Measurements from ENCODE around the gene GANC.
A peak's percentile ranks its signal among the peaks of the same experiment; 100 is the strongest.
"Not testable (repeated sequence)": the region's sequence is repeated elsewhere in the genome, so short reads cannot be mapped to it uniquely, and the experiment has no call there.

Gene GANC

GRCh38 chr15:42283671-42284070, 10.7 kb downstream of the GANC start:
- no peak for DNase-seq

DNA sequence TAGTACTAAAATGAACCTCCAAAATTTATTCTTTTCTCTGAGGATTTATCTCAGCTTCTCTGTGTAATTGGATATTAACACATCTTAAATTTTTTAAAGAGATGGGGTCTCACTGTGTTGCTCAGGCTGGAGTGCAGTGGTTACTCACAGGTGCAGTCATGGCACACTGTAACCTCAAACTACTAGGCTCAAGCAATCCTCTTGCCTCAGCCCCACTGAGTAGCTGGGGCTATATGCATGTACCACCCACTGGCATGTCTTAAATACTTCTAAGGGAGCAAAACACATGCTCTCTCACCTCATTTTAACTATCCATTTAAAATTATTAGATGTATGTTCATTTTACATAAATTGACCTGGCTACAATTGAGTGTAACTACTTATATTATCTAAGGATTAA, 11.6 kb downstream of the GANC start:
- no peak for DNase-seq

DNA sequence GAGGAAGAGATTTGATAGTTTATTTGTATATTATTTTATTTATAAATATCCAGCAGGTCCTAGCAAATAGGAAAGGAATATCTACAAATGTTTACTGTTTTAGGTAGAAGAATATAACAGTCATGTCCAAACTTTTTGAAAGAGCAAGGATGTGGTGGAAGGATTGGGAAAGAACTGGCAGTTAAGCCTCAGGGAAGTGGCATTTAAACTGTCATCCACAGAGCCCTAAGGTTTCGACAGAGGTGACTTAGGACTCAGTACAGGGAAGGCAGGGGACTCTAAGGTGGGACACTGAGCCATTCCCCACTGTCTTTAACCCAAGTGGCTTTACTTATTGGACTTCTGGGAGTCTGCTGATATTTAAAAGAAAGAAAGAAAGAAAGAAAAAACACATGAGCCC, 12.0 kb downstream of the GANC start:
- no peak for DNase-seq

DNA sequence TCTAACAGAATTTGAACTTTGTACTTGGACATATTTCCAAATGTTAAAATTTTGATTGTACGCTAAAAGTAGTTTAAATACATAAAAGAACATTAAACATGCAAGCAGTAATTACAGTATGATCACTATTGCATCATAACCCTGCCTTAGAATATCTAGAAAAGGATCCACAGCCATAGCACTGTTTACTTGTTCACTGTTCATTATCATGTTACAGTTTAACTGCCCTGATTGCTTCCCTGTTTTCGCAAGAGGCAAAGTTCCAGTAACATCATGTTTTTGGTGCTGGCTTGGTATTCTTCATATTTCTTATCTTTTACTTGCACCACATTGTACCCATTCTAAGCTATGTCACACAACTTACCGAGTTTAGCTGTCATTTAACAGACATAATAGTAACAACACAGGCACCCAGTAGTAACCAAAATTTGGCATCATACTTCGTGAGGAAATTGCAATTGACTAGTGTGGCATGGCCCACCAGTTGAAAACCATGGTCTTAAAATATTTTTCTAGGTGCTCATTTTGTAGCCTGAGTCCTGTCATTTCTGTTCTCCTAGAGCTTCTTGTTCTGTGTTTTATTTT, 13.5 kb downstream of the GANC start:
- peak; percentile 14 for DNase-seq

DNA sequence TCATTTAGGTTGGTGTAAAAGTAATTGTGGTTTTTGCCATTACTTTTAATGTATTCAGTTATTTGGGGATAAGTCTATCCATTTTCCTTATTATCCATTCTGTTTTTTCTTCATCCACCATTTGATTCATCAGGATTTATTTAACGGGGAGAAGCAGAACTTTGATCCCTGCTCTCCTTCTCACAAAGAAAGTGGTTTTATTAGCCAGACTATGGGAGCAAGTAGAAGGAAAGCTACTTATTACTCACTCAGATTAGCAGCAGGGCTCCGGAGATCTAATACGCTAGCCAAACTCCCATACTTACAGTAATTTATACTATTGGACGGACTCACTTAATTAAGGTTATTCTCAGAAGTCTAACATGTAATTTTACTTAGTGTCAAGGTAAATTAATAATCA, 14.9 kb downstream of the GANC start:
- no peak for DNase-seq

DNA sequence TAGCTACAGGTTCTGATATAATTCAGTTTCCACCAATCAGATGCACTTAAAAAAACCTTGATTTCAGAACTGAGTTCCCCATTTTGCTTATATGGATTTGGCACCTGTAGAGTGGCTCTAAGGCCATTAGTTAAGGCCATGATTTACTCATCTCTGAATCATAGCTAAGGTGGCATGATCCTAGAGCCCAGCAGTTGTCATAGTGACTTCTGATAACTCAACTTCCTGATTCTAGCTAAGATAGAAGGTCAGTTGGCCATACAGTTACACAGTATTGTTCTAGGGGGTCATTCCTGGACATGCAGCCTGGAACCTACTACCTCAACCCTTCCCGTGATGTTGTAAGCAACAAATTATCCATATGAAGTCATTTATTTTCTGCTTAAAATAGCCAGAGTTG, 16.2 kb downstream of the GANC start:
- no peak for DNase-seq

- not testable (repeated sequence) for DNase-seq
Measured at GRCh38 chr15:42301004-42301403, 28.0 kb downstream of the GANC start.

GRCh38 chr15:42306681-42307080, 33.7 kb downstream of the GANC start:
- DNase-seq: no peak

- no peak for DNase-seq
Measured at GRCh38 chr15:42313463-42313862, 40.5 kb downstream of the GANC start.

DNA sequence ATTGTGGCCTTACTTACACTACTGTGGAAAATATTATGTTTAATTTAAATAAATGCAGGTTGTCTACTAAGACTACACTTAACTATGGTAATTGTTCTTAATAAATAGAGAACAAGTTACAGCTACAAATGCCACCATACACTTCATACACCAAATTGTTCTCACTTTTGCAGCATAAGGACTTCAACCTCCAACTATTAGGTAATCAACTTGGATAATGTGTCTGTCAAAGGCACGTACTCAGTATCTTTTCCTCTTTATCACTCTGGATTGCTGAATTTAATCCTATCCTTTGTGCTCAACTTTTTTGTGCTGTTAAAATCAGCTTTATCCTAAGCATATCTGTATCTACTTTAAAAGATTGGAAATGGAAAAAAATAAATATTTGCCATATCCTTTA, 41.8 kb downstream of the GANC start:
- DNase-seq: no peak

DNA sequence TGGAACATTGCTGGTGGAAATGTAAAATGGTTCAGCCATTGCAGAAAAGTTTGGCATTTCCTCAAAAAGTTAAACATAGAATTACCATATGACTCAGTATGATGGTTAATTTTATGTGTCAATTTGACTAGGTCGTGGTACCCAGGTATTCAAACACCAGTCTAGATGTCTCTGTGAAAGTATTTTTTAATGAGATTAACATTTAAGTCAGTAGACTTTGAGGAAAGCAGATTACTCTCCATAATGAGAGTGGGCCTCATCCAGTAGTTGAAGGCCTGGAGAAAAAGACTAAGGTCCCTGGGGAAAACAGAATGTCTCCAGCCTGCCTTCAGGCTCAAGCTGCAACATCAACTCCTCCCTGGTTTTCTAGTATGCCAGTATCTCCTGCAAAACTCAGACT, 42.5 kb downstream of the GANC start:
- DNase-seq: no peak

DNA sequence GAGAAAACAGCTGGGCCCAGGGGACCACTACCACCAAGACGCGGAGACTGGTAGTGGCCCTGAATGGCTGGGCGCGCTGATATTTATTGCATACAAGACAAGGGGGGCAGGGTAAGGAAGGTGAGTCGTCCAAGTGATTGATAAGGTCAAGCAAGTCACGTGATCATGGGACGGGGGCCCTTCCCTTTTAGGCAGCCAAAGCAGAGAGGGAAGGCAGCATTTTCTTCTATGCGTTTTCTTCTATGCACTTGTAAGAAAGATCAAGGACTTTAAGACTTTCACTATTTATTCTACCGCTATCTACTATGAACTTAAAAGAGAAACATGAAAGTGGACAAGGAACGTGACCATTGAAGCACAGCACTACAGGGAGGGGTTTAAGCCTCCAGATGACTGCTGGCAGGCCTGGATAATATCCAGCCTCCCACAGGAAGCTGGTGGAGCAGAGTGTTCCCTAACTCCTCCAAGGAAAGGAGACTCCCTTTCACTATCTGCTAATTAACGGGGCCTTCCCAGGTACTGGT, 43.3 kb downstream of the GANC start:
- not testable (repeated sequence) for DNase-seq

- no peak for DNase-seq
Measured at GRCh38 chr15:42319206-42319605, 46.2 kb downstream of the GANC start.

GRCh38 chr15:42324308-42324707, 51.3 kb downstream of the GANC start:
- DNase-seq: no peak

- no peak for DNase-seq
Measured at GRCh38 chr15:42329161-42329560, 56.2 kb downstream of the GANC start.

DNA sequence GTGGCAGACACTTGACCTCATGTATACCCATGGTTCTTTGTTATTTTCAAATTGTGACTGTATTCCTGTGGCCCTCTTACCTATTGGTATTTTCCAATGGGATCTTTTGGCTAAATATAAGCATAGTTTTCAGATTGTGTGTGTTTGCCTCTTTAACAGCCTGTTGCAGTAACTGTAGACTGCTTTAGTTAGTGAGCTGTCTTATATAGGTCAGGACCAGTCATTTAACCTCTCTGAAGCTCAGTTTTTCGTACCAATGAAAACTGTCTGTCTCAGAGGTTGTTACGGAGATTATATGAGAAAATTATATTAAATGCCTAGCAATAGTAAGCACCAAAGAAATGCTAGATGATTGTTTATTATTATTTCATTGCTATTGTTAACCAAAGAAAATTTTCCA, 57.0 kb downstream of the GANC start:
- DNase-seq: no peak

- DNase-seq: no peak
Measured at GRCh38 chr15:42331235-42331634, 58.2 kb downstream of the GANC start.

- DNase-seq: no peak
Measured at GRCh38 chr15:42332331-42332730, 59.3 kb downstream of the GANC start.

DNA sequence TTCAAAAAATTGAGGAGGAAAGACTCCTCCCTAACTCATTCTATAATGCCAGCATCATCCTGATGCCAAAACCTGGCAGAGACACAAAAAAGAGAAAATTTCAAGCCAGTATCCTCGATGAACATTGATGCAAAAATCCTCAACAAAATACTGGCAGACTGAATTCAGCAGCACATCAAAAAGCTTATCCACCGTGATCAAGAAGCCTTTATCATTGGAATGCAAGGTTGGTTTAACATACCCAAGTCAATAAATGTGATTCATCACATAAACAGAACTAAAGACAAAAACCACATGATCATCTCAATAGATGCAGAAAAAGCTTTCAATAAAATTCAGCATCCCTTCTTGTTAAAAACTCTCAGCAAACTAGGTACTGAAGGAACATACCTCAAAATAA, 62.1 kb downstream of the GANC start:
- no peak for DNase-seq

GRCh38 chr15:42336650-42337049, 63.6 kb downstream of the GANC start:
- not testable (repeated sequence) for DNase-seq

DNA sequence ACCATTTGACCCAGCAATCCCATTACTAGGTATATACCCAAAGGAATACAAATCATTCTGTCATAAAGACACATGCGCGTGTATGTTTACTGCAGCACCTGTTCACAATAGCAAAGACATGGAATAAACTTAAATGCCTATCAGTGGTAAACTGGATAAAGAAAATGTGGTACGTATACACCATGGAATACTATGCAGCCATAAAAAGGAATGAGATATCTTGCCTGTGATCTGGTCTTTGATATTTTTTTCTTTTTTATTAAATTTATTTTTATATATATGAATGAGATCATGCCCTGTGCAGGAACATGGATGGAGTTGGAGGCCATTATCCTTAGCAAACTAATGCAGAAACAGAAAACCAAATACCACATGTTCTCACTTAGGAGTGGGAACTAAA, 64.1 kb downstream of the GANC start:
- not testable (repeated sequence) for DNase-seq

DNA sequence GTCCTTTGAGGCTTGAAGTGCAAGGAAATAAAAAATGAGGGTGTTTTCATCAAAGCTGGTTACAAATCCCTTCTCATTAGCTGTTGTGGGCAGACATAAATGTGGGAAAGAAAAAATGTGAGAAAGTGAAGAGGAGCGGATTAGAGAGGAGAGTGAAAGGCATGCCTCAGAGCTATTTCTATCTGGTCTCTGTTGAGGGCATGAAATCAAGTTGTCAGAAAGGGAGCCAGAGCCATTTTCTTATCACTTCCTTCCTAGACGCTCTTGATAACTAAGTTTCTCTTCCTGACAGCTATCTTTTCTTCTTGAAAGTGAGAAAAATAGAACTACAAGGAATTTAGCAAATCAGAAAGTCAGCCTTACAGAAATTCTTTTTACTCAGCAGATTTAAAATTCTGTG, 65.5 kb downstream of the GANC start:
- no peak for DNase-seq

DNA sequence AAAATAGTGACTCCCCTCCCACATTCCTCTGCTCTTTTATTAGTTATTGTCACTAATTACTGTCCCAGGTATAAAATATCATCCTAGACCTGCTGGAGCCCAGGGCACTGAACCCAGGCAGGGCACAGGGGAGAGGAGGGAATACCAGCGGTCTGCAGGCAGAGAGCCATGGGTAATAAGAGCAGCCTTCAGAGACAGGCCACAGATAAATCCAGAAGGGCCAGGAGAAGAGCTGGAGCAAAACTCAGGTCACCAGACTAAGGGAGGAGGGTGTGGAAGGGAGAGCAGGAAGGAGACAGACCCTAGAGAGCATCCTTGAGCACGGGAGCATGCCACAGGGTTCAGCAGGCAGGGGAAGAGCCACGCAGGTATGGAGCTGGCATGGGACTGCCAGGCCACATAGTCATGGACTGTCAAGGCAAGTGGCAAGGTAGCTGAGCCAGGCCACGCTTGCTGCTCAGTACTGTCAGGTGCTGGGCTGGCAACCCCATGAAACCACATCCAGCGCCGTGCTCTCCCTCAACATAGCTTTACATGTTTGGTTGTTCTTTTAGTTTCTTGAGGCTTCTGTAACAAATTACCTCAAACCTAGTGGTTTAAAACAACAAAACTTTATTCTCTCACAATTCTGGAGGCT, 70.7 kb downstream of the GANC start:
- DNase-seq: no peak

DNA sequence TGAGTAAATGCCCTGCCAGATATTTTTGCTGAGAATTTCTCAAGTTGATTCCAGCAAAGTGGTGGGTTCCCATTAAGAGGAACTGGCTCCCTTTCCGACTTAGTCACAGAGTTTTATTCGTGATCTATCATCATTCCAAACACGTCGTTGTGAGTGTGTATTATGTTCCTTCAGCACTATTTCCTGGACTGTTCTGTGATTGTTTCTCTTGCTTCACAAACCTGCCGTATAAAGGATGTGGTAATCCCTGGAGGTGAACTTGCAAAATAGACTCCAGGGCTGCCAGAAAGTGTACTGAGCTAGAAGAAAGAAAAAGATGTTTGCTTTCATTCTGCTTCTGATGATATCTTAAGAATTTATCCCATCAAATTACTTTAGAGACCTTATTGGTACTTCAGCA, 71.8 kb downstream of the GANC start:
- DNase-seq: no peak

GRCh38 chr15:42345504-42345903, 72.5 kb downstream of the GANC start:
- no peak for DNase-seq
